ENCODE results near the gene DCP1B.

Gene DCP1B

GRCh38 chr12:1933342-1934051, 70.8 kb downstream of the DCP1B start:
- DNase-seq, result no peak

- no peak for DNase-seq
Observed at GRCh38 chr12:1932264-1932777, 71.9 kb downstream of the DCP1B start.

GRCh38 chr12:1931642-1932041, 72.6 kb downstream of the DCP1B start:
- no peak for DNase-seq

- peak; percentile 48 for DNase-seq
Observed at GRCh38 chr12:1930803-1931597, 73.3 kb downstream of the DCP1B start.

GRCh38 chr12:1929985-1930802, 74.1 kb downstream of the DCP1B start:
- peak; percentile 33 for DNase-seq

GRCh38 chr12:1929241-1929984, 74.8 kb downstream of the DCP1B start:
- DNase-seq, result peak; percentile 57

- peak; percentile 53 for DNase-seq
Observed at GRCh38 chr12:1928439-1929121, 75.7 kb downstream of the DCP1B start.

GRCh38 chr12:1927751-1928351, 76.4 kb downstream of the DCP1B start:
- DNase-seq, result peak; percentile 59

- DNase-seq, result peak; percentile 46
Observed at GRCh38 chr12:1927051-1927680, 77.1 kb downstream of the DCP1B start.

- DNase-seq, result no peak
Observed at GRCh38 chr12:1926251-1926657, 78.0 kb downstream of the DCP1B start.

GRCh38 chr12:1925684-1926006, 78.6 kb downstream of the DCP1B start:
- no peak for DNase-seq

- peak; percentile 59 for DNase-seq
Observed at GRCh38 chr12:1924996-1925683, 79.1 kb downstream of the DCP1B start.

GRCh38 chr12:1922985-1923384, 81.3 kb downstream of the DCP1B start:
- peak; percentile 37 for DNase-seq

- DNase-seq, result peak; percentile 50
Observed at GRCh38 chr12:1922075-1922709, 82.1 kb downstream of the DCP1B start.

- peak; percentile 27 for DNase-seq
Observed at GRCh38 chr12:1920971-1921370, 83.3 kb downstream of the DCP1B start.

GRCh38 chr12:1920436-1920835, 83.8 kb downstream of the DCP1B start:
- no peak for DNase-seq

GRCh38 chr12:1919763-1920162, 84.5 kb downstream of the DCP1B start:
- no peak for DNase-seq

- no peak for DNase-seq
Observed at GRCh38 chr12:1919284-1919683, 85.0 kb downstream of the DCP1B start.

- DNase-seq, result no peak
Observed at GRCh38 chr12:1918884-1919236, 85.4 kb downstream of the DCP1B start.

Data from activated effector memory CD4-positive, alpha-beta T cell treated with anti-CD3 and anti-CD28 coated beads, Interleukin-2, amount 50 U/mL, for 16 hours (primary cell).